NCI-H2196 (cell line): ENCODE results near the gene ADAR.

ENCODE experiments used
- DNase-seq: peaks from one replicate; lab custom pipeline; 2025; ENCODE audit not compliant: unreplicated experiment; lab: John Stamatoyannopoulos, UW

ADAR gene

GRCh38 chr1:154583773-154584172 lies 24.2 kb downstream of the ADAR start:
- no peak for DNase-seq

GRCh38 chr1:154582885-154583284 lies 25.1 kb downstream of the ADAR start:
- DNase-seq: no peak

GRCh38 chr1:154581766-154582165 lies 26.2 kb downstream of the ADAR start:
- no peak for DNase-seq

GRCh38 chr1:154579374-154579773 lies 28.6 kb downstream of the ADAR start:
- no peak for DNase-seq

- no peak for DNase-seq
Measured at GRCh38 chr1:154578058-154578418, 29.9 kb downstream of the ADAR start.

- DNase-seq: no peak
Measured at GRCh38 chr1:154577346-154578057, 30.5 kb downstream of the ADAR start.

- DNase-seq: no peak
Measured at GRCh38 chr1:154575951-154576566, 31.9 kb downstream of the ADAR start.

- no peak for DNase-seq
Measured at GRCh38 chr1:154575147-154575927, 32.6 kb downstream of the ADAR start.

- peak; percentile 80 for DNase-seq
Measured at GRCh38 chr1:154574716-154575115, 33.3 kb downstream of the ADAR start.

- DNase-seq: no peak
Measured at GRCh38 chr1:154573168-154573510, 34.8 kb downstream of the ADAR start.

- DNase-seq: peak; percentile 20
Measured at GRCh38 chr1:154572468-154573167, 35.4 kb downstream of the ADAR start.

- DNase-seq: no peak
Measured at GRCh38 chr1:154571964-154572288, 36.1 kb downstream of the ADAR start.

- DNase-seq: no peak
Measured at GRCh38 chr1:154571244-154571963, 36.6 kb downstream of the ADAR start.

GRCh38 chr1:154568157-154568815 lies 39.7 kb downstream of the ADAR start:
- no peak for DNase-seq

GRCh38 chr1:154567386-154568156 lies 40.4 kb downstream of the ADAR start, which contains the start of gene CHRNB2:
Gene CHRNB2 (plus strand): TSS chr1:154567778. CDS start chr1:154568045, 267 bp downstream.
- DNase-seq: peak; percentile 68

- no peak for DNase-seq
Measured at GRCh38 chr1:154565876-154566275, 42.1 kb downstream of the ADAR start.

- DNase-seq: peak; percentile 91
Measured at GRCh38 chr1:154559466-154560044, 48.4 kb downstream of the ADAR start.

GRCh38 chr1:154558720-154559465 lies 49.1 kb downstream of the ADAR start:
- peak; percentile 98 for DNase-seq
